ENCODE data around the gene DHX16.
"Not testable (repeated sequence)": the region's sequence is repeated elsewhere in the genome, so short reads cannot be mapped to it uniquely, and the experiment has no call there.

DHX16 gene

GRCh38 chr6:30678964-30679726, 6.3 kb upstream of the DHX16 start:
- DNase-seq, result peak; percentile 86

- no peak for DNase-seq
Measured at GRCh38 chr6:30676660-30677285, 4.0 kb upstream of the DHX16 start.

GRCh38 chr6:30670760-30671527, 1.9 kb downstream of the DHX16 start:
- DNase-seq, result no peak

GRCh38 chr6:30666300-30666699, 6.5 kb downstream of the DHX16 start:
- peak; percentile 21 for DNase-seq

GRCh38 chr6:30664994-30665767, 7.6 kb downstream of the DHX16 start:
- DNase-seq, result no peak

- not testable (repeated sequence) for DNase-seq
Measured at GRCh38 chr6:30657922-30658321, 14.9 kb downstream of the DHX16 start.

GRCh38 chr6:30657454-30657853, 15.4 kb downstream of the DHX16 start:
- DNase-seq, result no peak

GRCh38 chr6:30656513-30656912, 16.3 kb downstream of the DHX16 start:
- no peak for DNase-seq

GRCh38 chr6:30655743-30656094, 17.1 kb downstream of the DHX16 start:
- DNase-seq, result no peak

GRCh38 chr6:30654798-30655742, 17.7 kb downstream of the DHX16 start:
- no peak for DNase-seq

- DNase-seq, result no peak
Measured at GRCh38 chr6:30651143-30651542, 21.7 kb downstream of the DHX16 start.

- peak; percentile 68 for DNase-seq
Measured at GRCh38 chr6:30647242-30648116, 25.3 kb downstream of the DHX16 start.

GRCh38 chr6:30646450-30647241, 26.2 kb downstream of the DHX16 start, which contains the start of gene C6orf136:
TSS of gene C6orf136 (plus strand) at chr6:30647133. CDS start at chr6:30647232, 99 bp downstream.
- peak; percentile 93 for DNase-seq

GRCh38 chr6:30645989-30646388, 26.8 kb downstream of the DHX16 start:
- DNase-seq, result no peak

- no peak for DNase-seq
Measured at GRCh38 chr6:30644769-30645168, 28.0 kb downstream of the DHX16 start.

- DNase-seq, result no peak
Measured at GRCh38 chr6:30643656-30644055, 29.1 kb downstream of the DHX16 start.

- DNase-seq, result no peak
Measured at GRCh38 chr6:30641048-30641447, 31.8 kb downstream of the DHX16 start.

GRCh38 chr6:30640481-30640880, 32.3 kb downstream of the DHX16 start:
- no peak for DNase-seq

- DNase-seq, result no peak
Measured at GRCh38 chr6:30635834-30636233, 37.0 kb downstream of the DHX16 start.
